Panc1 (cell line): Measurements from ENCODE around the gene FCN1. TPM values are rescaled to one million over a fixed set of nuclear protein-coding genes. Genes with fewer than 3 reads are reported as not detected.

Experiments
- ATAC-seq: fragments of 200-7000 bp; cut with Tn5 transposase; 2 replicates; pipeline ENCODE4 v1.9.1; 2020; ENCODE audit warnings: mild to moderate bottlenecking, moderate library complexity
- BruUV-seq: library from RNA; stranded (reverse); fragments of 400-500 nt; replicated peaks from 2 replicates; lab custom pipeline; 2021; lab: Mats Ljungman, UMichigan
- CTCF ChIA-PET: fragments of 300-600 bp; sonication (Branson Sonifier 250); formaldehyde crosslinking; loops from one replicate; lab custom pipeline; 2022; ENCODE audit warnings: antibody characterized with exemption; lab: Charles Lee
- POLR2A ChIA-PET: fragments of 300-600 bp; sonication (Branson Sonifier 250); formaldehyde crosslinking; loops from one replicate; lab custom pipeline; 2022; ENCODE audit warnings: antibody characterized with exemption; lab: Charles Lee
- DNase-seq: peaks from one replicate; pipeline ENCODE4 v3.0.0-alpha.2; 2010; ENCODE audit warnings: low read depth, low spot score
- H3K27ac ChIP-seq: 2 replicates; pipeline ENCODE4 v1.5.1; 2011; ENCODE audit warnings: mild to moderate bottlenecking, low read length, inconsistent platforms
- H3K27me3 ChIP-seq: fragments of 200-500 bp; sonication (Bioruptor generic); 2 replicates; pipeline ENCODE4 v1.6.0; 2014; ENCODE audit warnings: low read length, inconsistent platforms; ENCODE audit not compliant: control insufficient read depth, insufficient read depth
- H3K36me3 ChIP-seq: fragments of 200-500 bp; sonication (Bioruptor generic); 2 replicates; pipeline ENCODE4 v1.5.1; 2014; ENCODE audit warnings: inconsistent platforms, mild to moderate bottlenecking, low read length, moderate library complexity; ENCODE audit not compliant: control insufficient read depth, insufficient read depth
- H3K4me1 ChIP-seq: 2 replicates; pipeline ENCODE4 v1.5.1; 2011; ENCODE audit warnings: inconsistent platforms, mild to moderate bottlenecking, low read length, moderate library complexity; ENCODE audit not compliant: control insufficient read depth, insufficient read depth
- H3K4me3 ChIP-seq, 2 experiments: 2 replicates each; pipeline ENCODE4 v1.5.1; 2011 to 2012; ENCODE audit warnings: low read depth in 2 of 2, low read length in 2 of 2, mild to moderate bottlenecking in 2 of 2, inconsistent platforms in 1 of 2, moderate library complexity in 1 of 2
- H3K9me3 ChIP-seq: fragments of 200-500 bp; sonication (Bioruptor generic); 2 replicates; pipeline ENCODE4 v1.5.1; 2014; ENCODE audit warnings: low read depth, mild to moderate bottlenecking, inconsistent platforms, low read length, moderate library complexity; ENCODE audit not compliant: control insufficient read depth, insufficient read depth
- CTCF ChIP-seq: fragments of 450-650 bp; IDR thresholded peaks from 2 replicates; pipeline ENCODE4 v1.5.1; 2017; ENCODE audit warnings: mild to moderate bottlenecking
- POLR2AphosphoS5 ChIP-seq: IDR thresholded peaks from 2 replicates; pipeline ENCODE4 v1.6.1; 2012; ENCODE audit warnings: mild to moderate bottlenecking, low read depth, low read length, moderate library complexity
- REST ChIP-seq, 2 experiments: IDR thresholded peaks; 2 replicates each; pipeline ENCODE4 v1.6.1; 2011 to 2012; ENCODE audit warnings: low read depth in 2 of 2, control low read depth in 1 of 2, low read length in 1 of 2, mild to moderate bottlenecking in 1 of 2, moderate library complexity in 1 of 2; ENCODE audit not compliant: insufficient read depth in 1 of 2
- SIN3A ChIP-seq: IDR thresholded peaks from 2 replicates; pipeline ENCODE4 v1.6.1; 2012; ENCODE audit warnings: low read depth, mild to moderate bottlenecking, low read length, moderate library complexity, borderline replicate concordance; ENCODE audit not compliant: insufficient read depth
- TCF7L2 ChIP-seq: IDR thresholded peaks from 2 replicates; pipeline ENCODE4 v1.6.1; 2011; ENCODE audit warnings: mild to moderate bottlenecking, low read depth, low read length, inconsistent platforms
- in situ Hi-C: cut with HindIII; loops from 2 replicates; pipeline ENCODE4 v1.10.0; 2016; ENCODE audit warnings: low sequenced_read_pairs, low pct_unique_long_range_greater_than_20kb
- intact Hi-C: fragments of 100-400 bp; cut with micrococcal nuclease; formaldehyde crosslinking; loops from one replicate; pipeline ENCODE4 v1.10.0; 2022; ENCODE audit not compliant: unreplicated experiment
- total RNA-seq: library from RNA; stranded (reverse); gene quantifications from one replicate; pipeline ENCODE4 v1.2.1, GENCODE V29; 2021; ENCODE audit not compliant: unreplicated experiment

FCN1 gene
- total RNA-seq, 1 experiment from 2014 or later, result not detected

GRCh38 chr9:134882204-134882785 lies 35.4 kb downstream of the FCN1 start:
- H3K9me3 ChIP-seq, result no peaks in the 10 kb centered on the region
- no peak overlapping the region for H3K4me3 ChIP-seq
- no peaks in the 10 kb centered on the region for H3K27me3 ChIP-seq
- no TSS peak for BruUV-seq
- intact Hi-C loops (no loop called here), in situ Hi-C loops (no loop called here)
- DNase-seq, result no peak
- no peak for TF ChIP-seq POLR2AphosphoS5
- TF ChIP-seq CTCF, result no peak
- TF ChIP-seq REST (IDR thresholded peaks at IDR 0.05; ENCODE audit: insufficient read depth in 1 of 2, low read depth in 2 of 2, low read length in 1 of 2), result no peak
- no peaks in the 10 kb centered on the region for H3K4me1 ChIP-seq
- CTCF ChIA-PET, result no interaction called here
- H3K27ac ChIP-seq, result no peak overlapping the region
- no peaks in the 10 kb centered on the region for H3K36me3 ChIP-seq
- no peak for ATAC-seq
- POLR2A ChIA-PET, result no interaction called here

DNA sequence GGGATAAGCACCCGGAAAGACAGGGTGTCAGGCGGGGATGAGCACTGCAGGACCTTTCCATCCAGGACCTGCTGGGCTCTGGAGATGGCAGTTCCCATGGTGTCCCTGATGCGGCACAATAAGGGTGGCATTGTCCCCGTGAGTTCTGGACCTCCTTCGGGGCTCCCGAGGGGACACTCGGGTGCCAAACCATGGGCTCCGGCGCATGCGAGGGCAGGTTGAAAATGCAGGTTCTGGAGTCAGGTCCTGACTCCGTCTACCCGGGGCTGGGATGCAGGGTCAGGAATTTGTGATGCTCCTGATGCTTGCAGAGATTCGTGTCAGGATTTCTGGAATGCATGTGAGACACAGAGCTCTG lies 36.4 kb downstream of the FCN1 start:
- Histone ChIP-seq H3K36me3 (no peaks in the 10 kb centered on the region), H3K9me3 (no peaks in the 10 kb centered on the region), H3K4me1 (no peaks in the 10 kb centered on the region), H3K4me3 (no peak overlapping the region), H3K27me3 (no peaks in the 10 kb centered on the region), H3K27ac (no peak overlapping the region)
- no peak for TF ChIP-seq SIN3A
- TF ChIP-seq POLR2AphosphoS5, result no peak
- TF ChIP-seq TCF7L2, result no peak
- no peak for TF ChIP-seq REST (IDR thresholded peaks at IDR 0.05; ENCODE audit: insufficient read depth in 1 of 2, low read depth in 2 of 2, low read length in 1 of 2)
- TF ChIP-seq CTCF, result no peak
- intact Hi-C loops (no loop called here), in situ Hi-C loops (no loop called here)
- BruUV-seq, result no TSS peak
- POLR2A ChIA-PET, result no interaction called here
- CTCF ChIA-PET, result no interaction called here
- ATAC-seq (no peak), DNase-seq (no peak)
